ENCODE data around the gene TCHP.

- TF ChIP-seq POLR2A (IDR thresholded peaks at IDR 0.05) (no peak), CTCF (IDR thresholded peaks at IDR 0.05) (no peak)
Observed at GRCh38 chr12:109881752-109882151, 18.3 kb upstream of the TCHP start.
